HepG2 (cell line): Measurements from ENCODE around the gene VEGFA. TPM values are rescaled to one million over a fixed set of nuclear protein-coding genes. Genes with fewer than 3 reads are reported as not detected.
A peak's percentile ranks its signal among the peaks of the same experiment; 100 is the strongest.

Source experiments
- JUND ChIP-seq: sonication (generic); formaldehyde crosslinking; IDR thresholded peaks from 2 replicates; pipeline ENCODE4 v1.8.0; 2022; ENCODE audit warnings: mild to moderate bottlenecking, missing genetic modification reagents
- LCORL ChIP-seq, 2 experiments: fragments of 450-650 bp in 1 of 2; sonication (generic) in 1 of 2; formaldehyde crosslinking in 1 of 2; IDR thresholded peaks; 2 replicates each; pipeline versions ENCODE4 v1.5.0 to v1.6.1; 2017 to 2020; ENCODE audit warnings: antibody characterized with exemption in 1 of 2, missing genetic modification reagents in 1 of 2
- MEIS2 ChIP-seq: sonication (generic); formaldehyde crosslinking; IDR thresholded peaks from 2 replicates; pipeline ENCODE4 v1.9.0; 2021; ENCODE audit warnings: mild to moderate bottlenecking, missing genetic modification reagents
- NFE2L2 ChIP-seq: fragments of 150-350 bp; IDR thresholded peaks from 2 replicates; pipeline ENCODE4 v1.6.1; 2014; ENCODE audit warnings: low read length
- NRL ChIP-seq: sonication (generic); formaldehyde crosslinking; IDR thresholded peaks from 2 replicates; pipeline ENCODE4 v1.5.0; 2020; ENCODE audit warnings: missing genetic modification reagents, mild to moderate bottlenecking, moderate library complexity, borderline replicate concordance
- SATB2 ChIP-seq: sonication (generic); formaldehyde crosslinking; IDR thresholded peaks from 2 replicates; pipeline ENCODE4 v1.5.0; 2020; ENCODE audit warnings: missing genetic modification reagents
- TARDBP ChIP-seq: sonication (generic); formaldehyde crosslinking; IDR thresholded peaks from 2 replicates; pipeline ENCODE4 v1.8.0; 2022; ENCODE audit warnings: mild to moderate bottlenecking, missing genetic modification reagents
- TCF12 ChIP-seq, 2 experiments: fragments of 450-650 bp in 1 of 2; sonication (generic) in 1 of 2; formaldehyde crosslinking in 1 of 2; IDR thresholded peaks; 2 replicates each; pipeline versions ENCODE4 v1.6.1 to v1.8.0; 2017 to 2022; ENCODE audit warnings: antibody characterized with exemption in 1 of 2, mild to moderate bottlenecking in 1 of 2, missing genetic modification reagents in 1 of 2, moderate library complexity in 1 of 2
- ZFX ChIP-seq: sonication (generic); formaldehyde crosslinking; IDR thresholded peaks from 2 replicates; pipeline ENCODE4 v1.4.0; 2020; ENCODE audit warnings: mild to moderate bottlenecking, low read depth, missing genetic modification reagents, moderate library complexity
- ZNF17 ChIP-seq: sonication (generic); formaldehyde crosslinking; IDR thresholded peaks from 2 replicates; pipeline ENCODE4 v1.5.0; 2020; ENCODE audit warnings: mild to moderate bottlenecking, missing genetic modification reagents
- ZNF34 ChIP-seq: sonication (generic); formaldehyde crosslinking; IDR thresholded peaks from 2 replicates; pipeline ENCODE4 v1.4.0; 2020; ENCODE audit warnings: mild to moderate bottlenecking, missing genetic modification reagents, borderline replicate concordance
- ZNF484 ChIP-seq: sonication (generic); formaldehyde crosslinking; IDR thresholded peaks from 2 replicates; pipeline ENCODE4 v1.5.1; 2020; ENCODE audit warnings: mild to moderate bottlenecking, low read depth, missing genetic modification reagents, borderline replicate concordance
- ZNF563 ChIP-seq: sonication (generic); formaldehyde crosslinking; IDR thresholded peaks from 2 replicates; pipeline ENCODE4 v1.8.0; 2022; ENCODE audit warnings: mild to moderate bottlenecking, moderate library complexity, missing genetic modification reagents
- polyA plus RNA-seq, 8 experiments: library from polyadenylated mRNA; depleted of rRNA in 3 of 8; stranded (reverse) in 7 of 8; unstranded in 1 of 8; fragments of >200 nt; fragmentation: Illumina TruSeq in 4 of 8; extraction: Trizol in 4 of 8; gene quantifications; 2 replicates each; pipeline versions ENCODE4 v1.2.1 to v1.2.3, GENCODE V29; 2011 to 2016; ENCODE audit warnings: low read depth in 4 of 8, missing spikeins in 1 of 8, mixed read lengths in 1 of 8; ENCODE audit not compliant: insufficient read depth in 1 of 8
- total RNA-seq, 5 experiments: library from RNA; depleted of rRNA; stranded (reverse); fragments of >200 nt; fragmentation: Illumina TruSeq; extraction: Trizol; gene quantifications; 2 replicates each; pipeline ENCODE4 v1.2.3, GENCODE V29; 2016; ENCODE audit warnings: low read depth in 1 of 5
- TF ChIP-seq, protein P1 (sequence below): sonication (generic); formaldehyde crosslinking; IDR thresholded peaks from 2 replicates; pipeline ENCODE4 v1.4.0; 2020; ENCODE audit warnings: missing genetic modification reagents
- TF ChIP-seq, protein P2 (sequence below): sonication (generic); formaldehyde crosslinking; IDR thresholded peaks from 2 replicates; pipeline ENCODE4 v1.5.0; 2020; ENCODE audit warnings: missing genetic modification reagents, mild to moderate bottlenecking, borderline replicate concordance
- TF ChIP-seq, protein P3 (sequence below): sonication (generic); formaldehyde crosslinking; IDR thresholded peaks from 2 replicates; pipeline ENCODE4 v1.4.0; 2020; ENCODE audit warnings: missing genetic modification reagents
- TF ChIP-seq, protein P4 (sequence below): IDR thresholded peaks from 2 replicates; pipeline ENCODE4 v1.6.1; 2012; ENCODE audit warnings: low read depth, low read length, improper control_type of control experiment

Gene VEGFA
- total and polyA plus RNA-seq, 2 of the 13 experiments (the other 11 are each of a cell fraction or from before 2014, with no cell fraction given) = 68.1 to 629 TPM

DNA sequence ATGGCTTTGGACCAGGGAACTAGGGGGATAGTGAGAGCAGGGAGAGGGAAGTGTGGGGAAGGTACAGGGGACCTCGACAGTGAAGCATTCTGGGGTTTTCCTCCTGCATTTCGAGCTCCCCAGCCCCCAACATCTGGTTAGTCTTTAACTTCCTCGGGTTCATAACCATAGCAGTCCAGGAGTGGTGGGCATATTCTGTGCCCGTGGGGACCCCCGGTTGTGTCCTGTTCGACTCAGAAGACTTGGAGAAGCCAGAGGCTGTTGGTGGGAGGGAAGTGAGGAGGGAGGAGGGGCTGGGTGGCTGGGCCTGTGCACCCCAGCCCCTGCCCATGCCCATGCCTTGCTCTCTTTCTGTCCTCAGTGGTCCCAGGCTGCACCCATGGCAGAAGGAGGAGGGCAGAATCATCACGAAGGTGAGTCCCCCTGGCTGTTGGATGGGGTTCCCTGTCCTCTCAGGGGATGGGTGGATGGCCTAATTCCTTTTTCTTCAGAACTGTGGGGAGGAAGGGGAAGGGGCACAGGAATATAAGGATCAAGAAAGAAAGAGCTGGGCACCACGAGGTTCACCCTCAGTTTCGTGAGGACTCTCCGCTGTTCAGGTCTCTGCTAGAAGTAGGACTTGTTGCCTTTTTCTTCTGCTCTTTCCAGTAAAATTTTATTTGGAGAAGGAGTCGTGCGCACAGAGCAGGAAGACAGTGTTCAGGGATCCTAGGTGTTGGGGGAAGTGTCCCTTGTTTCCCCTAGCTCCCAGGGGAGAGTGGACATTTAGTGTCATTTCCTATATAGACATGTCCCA is 4.2 kb downstream of the VEGFA start (continued):
- TF ChIP-seq, protein P1, sequence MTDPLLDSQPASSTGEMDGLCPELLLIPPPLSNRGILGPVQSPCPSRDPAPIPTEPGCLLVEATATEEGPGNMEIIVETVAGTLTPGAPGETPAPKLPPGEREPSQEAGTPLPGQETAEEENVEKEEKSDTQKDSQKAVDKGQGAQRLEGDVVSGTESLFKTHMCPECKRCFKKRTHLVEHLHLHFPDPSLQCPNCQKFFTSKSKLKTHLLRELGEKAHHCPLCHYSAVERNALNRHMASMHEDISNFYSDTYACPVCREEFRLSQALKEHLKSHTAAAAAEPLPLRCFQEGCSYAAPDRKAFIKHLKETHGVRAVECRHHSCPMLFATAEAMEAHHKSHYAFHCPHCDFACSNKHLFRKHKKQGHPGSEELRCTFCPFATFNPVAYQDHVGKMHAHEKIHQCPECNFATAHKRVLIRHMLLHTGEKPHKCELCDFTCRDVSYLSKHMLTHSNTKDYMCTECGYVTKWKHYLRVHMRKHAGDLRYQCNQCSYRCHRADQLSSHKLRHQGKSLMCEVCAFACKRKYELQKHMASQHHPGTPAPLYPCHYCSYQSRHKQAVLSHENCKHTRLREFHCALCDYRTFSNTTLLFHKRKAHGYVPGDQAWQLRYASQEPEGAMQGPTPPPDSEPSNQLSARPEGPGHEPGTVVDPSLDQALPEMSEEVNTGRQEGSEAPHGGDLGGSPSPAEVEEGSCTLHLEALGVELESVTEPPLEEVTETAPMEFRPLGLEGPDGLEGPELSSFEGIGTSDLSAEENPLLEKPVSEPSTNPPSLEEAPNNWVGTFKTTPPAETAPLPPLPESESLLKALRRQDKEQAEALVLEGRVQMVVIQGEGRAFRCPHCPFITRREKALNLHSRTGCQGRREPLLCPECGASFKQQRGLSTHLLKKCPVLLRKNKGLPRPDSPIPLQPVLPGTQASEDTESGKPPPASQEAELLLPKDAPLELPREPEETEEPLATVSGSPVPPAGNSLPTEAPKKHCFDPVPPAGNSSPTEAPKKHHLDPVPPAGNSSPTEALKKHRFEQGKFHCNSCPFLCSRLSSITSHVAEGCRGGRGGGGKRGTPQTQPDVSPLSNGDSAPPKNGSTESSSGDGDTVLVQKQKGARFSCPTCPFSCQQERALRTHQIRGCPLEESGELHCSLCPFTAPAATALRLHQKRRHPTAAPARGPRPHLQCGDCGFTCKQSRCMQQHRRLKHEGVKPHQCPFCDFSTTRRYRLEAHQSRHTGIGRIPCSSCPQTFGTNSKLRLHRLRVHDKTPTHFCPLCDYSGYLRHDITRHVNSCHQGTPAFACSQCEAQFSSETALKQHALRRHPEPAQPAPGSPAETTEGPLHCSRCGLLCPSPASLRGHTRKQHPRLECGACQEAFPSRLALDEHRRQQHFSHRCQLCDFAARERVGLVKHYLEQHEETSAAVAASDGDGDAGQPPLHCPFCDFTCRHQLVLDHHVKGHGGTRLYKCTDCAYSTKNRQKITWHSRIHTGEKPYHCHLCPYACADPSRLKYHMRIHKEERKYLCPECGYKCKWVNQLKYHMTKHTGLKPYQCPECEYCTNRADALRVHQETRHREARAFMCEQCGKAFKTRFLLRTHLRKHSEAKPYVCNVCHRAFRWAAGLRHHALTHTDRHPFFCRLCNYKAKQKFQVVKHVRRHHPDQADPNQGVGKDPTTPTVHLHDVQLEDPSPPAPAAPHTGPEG (CRISPR knock-in tag) = 0 out of 2 replicates have a peak, but pooled peaks have one; percentile 33
- no peak; the same call in 1 of the 2 replicates for TF ChIP-seq ZNF563
- TF ChIP-seq, protein P2, sequence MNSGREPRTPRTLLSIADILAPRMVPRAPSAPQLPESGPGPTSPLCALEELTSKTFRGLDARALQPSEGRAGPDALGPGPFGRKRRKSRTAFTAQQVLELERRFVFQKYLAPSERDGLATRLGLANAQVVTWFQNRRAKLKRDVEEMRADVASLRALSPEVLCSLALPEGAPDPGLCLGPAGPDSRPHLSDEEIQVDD (CRISPR knock-in tag) = no peak
- no peak for TF ChIP-seq ZNF17 (CRISPR knock-in tag)
- TF ChIP-seq SATB2 (CRISPR knock-in tag) = no peak
- no peak for TF ChIP-seq TARDBP (CRISPR knock-in tag)
- TF ChIP-seq JUND (CRISPR knock-in tag) = no peak
- no peak for TF ChIP-seq NFE2L2
- TF ChIP-seq NRL (CRISPR knock-in tag) = no peak
- TF ChIP-seq, protein P3, sequence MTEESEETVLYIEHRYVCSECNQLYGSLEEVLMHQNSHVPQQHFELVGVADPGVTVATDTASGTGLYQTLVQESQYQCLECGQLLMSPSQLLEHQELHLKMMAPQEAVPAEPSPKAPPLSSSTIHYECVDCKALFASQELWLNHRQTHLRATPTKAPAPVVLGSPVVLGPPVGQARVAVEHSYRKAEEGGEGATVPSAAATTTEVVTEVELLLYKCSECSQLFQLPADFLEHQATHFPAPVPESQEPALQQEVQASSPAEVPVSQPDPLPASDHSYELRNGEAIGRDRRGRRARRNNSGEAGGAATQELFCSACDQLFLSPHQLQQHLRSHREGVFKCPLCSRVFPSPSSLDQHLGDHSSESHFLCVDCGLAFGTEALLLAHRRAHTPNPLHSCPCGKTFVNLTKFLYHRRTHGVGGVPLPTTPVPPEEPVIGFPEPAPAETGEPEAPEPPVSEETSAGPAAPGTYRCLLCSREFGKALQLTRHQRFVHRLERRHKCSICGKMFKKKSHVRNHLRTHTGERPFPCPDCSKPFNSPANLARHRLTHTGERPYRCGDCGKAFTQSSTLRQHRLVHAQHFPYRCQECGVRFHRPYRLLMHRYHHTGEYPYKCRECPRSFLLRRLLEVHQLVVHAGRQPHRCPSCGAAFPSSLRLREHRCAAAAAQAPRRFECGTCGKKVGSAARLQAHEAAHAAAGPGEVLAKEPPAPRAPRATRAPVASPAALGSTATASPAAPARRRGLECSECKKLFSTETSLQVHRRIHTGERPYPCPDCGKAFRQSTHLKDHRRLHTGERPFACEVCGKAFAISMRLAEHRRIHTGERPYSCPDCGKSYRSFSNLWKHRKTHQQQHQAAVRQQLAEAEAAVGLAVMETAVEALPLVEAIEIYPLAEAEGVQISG (CRISPR knock-in tag) = peak; percentile 36
- TF ChIP-seq ZNF34 (CRISPR knock-in tag) = no peak
- TF ChIP-seq MEIS2 (CRISPR knock-in tag) = 0 out of 2 replicates have a peak, but pooled peaks have one; percentile 27
- TF ChIP-seq, protein P4, sequence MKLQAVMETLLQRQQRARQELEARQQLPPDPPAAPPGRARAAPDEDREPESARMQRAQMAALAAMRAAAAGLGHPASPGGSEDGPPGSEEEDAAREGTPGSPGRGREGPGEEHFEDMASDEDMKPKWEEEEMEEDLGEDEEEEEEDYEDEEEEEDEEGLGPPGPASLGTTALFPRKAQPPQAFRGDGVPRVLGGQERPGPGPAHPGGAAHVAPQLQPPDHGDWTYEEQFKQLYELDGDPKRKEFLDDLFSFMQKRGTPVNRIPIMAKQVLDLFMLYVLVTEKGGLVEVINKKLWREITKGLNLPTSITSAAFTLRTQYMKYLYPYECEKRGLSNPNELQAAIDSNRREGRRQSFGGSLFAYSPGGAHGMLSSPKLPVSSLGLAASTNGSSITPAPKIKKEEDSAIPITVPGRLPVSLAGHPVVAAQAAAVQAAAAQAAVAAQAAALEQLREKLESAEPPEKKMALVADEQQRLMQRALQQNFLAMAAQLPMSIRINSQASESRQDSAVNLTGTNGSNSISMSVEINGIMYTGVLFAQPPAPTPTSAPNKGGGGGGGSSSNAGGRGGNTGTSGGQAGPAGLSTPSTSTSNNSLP = no peak
- TF ChIP-seq TCF12 (IDR thresholded peaks at IDR 0.05) = no peak
- TF ChIP-seq TCF12 (CRISPR knock-in tag; IDR thresholded peaks at IDR 0.05) = peak; percentile 22; the same call in 1 of the 2 replicates
- TF ChIP-seq ZFX = no peak; the same call in 1 of the 2 replicates
- TF ChIP-seq ZNF484 (CRISPR knock-in tag) = no peak
- TF ChIP-seq LCORL (IDR thresholded peaks at IDR 0.05) = no peak
- TF ChIP-seq LCORL (CRISPR knock-in tag; IDR thresholded peaks at IDR 0.05) = no peak
